Midbrain (tissue), 1 donor: ENCODE data around the gene CTAGE6.
"Not testable (repeated sequence)": the region's sequence is repeated elsewhere in the genome, so short reads cannot be mapped to it uniquely, and the experiment has no call there.

ENCODE experiments used
- DNase-seq: peaks from one replicate; lab custom pipeline; 2025; lab: John Stamatoyannopoulos, UW

The CTAGE6 gene

DNA sequence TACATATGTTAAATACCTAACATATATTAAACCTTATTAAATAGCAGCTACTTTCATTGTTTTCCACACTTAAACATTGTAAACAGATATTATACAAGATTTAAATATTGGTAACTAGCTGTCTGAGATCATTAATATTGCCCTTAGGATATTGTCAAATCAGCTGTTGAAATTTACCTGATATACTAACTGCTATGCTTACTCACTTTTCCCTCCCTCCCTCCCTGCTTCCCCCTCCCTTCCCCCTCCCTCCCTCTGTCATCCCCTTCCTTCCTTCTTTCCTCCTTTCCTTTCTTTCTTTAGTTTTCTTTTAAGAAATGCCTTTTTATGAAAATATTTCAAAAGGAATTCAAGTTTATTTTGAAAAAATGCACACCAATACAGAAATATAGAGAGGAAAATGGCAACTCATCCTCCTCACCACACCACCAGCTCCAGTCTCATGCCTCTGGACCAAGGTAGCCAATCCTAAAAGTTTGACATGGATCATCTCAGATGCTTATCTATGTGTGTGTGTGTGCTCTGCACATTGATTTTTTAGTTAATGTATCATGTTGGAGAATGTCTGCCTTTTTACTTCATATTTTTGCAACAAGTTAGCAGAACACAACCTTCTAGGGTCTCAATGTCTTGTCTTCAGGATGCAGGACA lies 41.8 kb downstream of the CTAGE6 start:
- DNase-seq, result not testable (repeated sequence)

DNA sequence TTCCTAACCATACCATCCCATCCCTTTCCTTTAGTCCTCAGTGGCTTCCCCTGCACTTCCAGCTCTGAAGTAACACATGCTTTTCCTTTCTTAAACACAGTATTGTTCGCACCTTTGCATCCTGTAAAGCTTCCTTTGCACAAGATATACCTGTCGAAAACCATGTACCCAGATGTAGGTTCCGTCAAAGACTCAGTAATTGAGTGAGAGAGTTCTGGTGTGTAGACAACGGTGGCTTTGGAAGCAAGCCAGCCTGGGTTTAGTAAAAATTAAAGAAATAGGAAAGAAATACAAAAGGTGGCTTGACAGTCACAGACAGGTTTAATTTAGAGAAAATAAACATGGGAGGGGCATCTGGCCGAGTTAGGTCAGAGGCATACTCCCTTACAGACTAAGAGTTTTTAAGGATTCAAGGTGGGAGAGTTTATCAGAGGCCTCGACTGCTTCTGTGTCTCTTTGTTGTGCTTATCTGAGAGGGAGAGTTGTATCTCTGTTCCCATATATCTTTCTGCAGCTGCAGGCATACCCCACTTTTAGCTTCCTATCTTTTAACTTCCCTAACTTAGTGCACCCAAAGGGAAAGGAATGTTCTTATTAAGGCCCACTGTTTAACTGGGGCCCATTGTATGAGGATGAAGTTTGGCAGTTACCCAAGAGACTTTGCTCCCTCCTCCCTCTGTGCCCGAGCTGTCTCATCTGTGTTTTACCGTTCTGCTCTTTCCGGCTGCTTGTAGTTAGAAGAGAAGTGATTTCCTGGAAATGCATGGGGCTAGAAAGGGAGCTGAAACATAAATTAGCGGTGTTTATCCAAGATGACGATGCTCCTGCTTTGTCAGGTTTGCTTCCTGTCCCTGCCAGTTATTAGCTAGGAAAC lies 42.7 kb downstream of the CTAGE6 start:
- DNase-seq, result not testable (repeated sequence)

DNA sequence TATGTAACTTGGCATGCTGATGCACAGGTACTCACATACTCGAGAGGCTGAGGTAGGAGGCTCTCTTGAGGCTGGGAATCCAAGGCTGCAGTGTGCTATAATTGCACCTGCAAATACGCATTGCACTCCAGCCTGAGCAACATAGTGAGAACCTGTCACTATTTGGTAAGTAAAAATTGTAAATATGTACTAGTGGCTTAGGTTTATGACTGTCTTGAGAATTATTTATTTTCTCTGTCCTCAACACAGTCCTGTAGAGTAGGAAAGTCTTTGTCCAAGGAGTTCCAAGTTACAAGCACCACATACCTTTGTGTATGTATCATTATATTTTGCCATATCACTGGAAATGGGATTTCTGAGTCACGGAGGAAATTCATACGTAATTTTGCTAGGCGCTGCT lies 45.1 kb downstream of the CTAGE6 start:
- DNase-seq, result not testable (repeated sequence)

DNA sequence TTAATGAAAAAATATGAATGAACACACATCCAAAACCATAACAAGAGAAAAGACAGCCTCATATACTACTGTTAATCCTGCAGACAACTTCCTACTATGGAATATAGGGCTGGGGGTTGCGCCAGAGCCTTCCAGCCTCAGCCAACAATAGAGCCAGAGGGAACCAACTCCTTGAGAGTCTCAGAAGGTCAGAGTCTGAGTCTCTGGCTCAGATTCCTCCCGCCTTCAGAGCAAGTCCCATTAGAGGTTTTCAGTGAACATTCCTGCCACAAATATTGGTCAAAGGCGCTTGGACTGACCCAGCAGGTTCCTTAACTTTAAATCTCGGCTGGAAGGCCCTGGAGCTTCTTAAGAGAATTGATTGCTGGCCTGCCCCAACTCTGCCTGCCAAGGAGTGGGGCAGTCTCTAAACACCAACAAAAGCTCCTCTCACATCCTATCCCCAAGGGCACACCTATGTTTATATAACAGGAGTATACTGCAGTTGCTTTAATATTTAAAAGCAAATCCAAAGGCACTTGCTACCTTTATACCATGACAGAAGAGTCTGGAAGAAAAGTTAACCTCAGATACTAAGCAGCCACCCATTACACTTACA lies 45.7 kb downstream of the CTAGE6 start:
- not testable (repeated sequence) for DNase-seq

DNA sequence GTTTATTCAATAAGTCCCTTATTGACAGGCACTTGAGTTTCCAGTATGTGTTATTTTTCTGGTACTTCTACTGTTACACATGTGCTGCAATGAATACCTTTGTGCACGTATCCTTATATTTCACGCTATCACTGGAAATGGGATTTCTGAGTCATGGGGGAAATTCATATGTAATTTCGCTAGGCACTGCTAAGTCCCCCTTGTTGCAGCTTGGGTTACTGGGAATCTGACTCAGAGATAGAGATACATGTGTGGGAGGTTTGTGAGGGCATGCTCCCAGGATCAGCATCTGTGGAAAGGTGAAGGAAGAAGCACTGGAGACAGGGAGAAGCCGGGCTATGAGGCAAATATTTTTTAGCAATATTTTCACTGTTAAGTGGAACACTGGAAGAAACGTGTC lies 47.6 kb downstream of the CTAGE6 start:
- DNase-seq, result not testable (repeated sequence)
